AG10803 (cell line): ENCODE data around the gene DACH1.

Experiments
- DNase-seq: peaks from one replicate; pipeline ENCODE4 v3.0.0; 2010; ENCODE audit warnings: low read depth
- H3K4me3 ChIP-seq: 2 replicates; pipeline ENCODE4 v1.5.1; 2011; ENCODE audit warnings: mild to moderate bottlenecking, low read length, control low read depth
- TF ChIP-seq, protein P1 (sequence below): conservative IDR thresholded peaks from 2 replicates; pipeline ENCODE4 v1.5.1; 2011; ENCODE audit warnings: mild to moderate bottlenecking, low read length, control low read depth, inconsistent platforms

DACH1 gene

DNA sequence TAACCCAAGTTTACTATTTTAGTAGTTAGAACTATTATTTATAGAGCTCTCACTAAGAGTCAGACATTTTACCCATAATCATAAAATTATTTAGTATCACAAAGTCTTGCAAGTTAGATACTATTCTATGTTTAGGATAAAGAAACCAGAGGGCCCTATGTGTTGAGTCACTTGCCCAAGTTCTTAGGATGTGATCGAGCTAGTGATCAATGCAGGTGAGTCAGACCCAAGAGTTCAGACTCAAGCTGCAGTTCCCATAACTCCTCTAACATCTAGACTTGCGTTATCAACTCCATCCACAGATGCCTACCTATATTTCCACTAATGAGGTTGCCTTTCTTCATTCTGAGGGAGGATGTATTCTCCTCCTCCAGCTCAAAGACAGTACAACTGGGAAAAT is 53.8 kb downstream of the DACH1 start:
- TF ChIP-seq, protein P1, sequence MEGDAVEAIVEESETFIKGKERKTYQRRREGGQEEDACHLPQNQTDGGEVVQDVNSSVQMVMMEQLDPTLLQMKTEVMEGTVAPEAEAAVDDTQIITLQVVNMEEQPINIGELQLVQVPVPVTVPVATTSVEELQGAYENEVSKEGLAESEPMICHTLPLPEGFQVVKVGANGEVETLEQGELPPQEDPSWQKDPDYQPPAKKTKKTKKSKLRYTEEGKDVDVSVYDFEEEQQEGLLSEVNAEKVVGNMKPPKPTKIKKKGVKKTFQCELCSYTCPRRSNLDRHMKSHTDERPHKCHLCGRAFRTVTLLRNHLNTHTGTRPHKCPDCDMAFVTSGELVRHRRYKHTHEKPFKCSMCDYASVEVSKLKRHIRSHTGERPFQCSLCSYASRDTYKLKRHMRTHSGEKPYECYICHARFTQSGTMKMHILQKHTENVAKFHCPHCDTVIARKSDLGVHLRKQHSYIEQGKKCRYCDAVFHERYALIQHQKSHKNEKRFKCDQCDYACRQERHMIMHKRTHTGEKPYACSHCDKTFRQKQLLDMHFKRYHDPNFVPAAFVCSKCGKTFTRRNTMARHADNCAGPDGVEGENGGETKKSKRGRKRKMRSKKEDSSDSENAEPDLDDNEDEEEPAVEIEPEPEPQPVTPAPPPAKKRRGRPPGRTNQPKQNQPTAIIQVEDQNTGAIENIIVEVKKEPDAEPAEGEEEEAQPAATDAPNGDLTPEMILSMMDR: no peak
- DNase-seq: no peak
- H3K4me3 ChIP-seq: no peak overlapping the region

DNA sequence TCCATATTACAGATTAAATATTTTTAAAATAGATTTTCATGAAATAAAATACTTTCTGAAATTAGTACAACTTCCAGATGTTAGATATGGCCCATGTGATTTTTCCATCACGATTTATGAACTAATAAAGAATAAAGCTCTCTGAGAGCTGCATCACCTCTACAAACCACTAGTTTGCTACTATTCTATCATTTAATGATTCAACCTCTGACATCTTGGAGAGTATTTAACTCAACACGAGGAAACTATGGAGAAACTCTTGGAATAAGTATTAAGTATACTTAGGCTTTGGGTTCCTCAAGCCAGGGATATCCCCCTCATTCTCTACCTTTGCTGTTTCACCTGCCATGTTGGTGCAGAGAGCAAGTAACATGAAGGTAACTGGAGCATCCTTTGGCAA is 55.7 kb downstream of the DACH1 start:
- TF ChIP-seq, protein P1: no peak
- no peak for DNase-seq
- no peak overlapping the region for H3K4me3 ChIP-seq

DNA sequence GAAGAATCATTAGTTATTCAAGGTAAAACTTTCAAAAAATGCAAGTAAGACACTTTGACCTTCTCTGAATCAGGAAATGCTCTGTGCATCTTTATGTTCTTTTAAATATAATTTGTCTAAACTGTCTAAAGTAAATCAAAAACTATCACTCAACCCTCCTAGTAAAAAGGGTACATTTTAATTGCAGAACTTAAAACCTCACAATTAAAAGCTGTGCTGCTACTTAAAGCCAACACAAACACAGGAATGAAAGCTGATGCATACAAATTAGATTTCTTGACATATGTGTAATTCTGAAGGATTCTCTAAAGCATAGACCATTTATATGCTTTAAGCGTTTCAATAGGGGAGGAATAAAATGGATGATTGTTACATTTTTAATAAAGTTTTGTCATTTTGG is 58.3 kb downstream of the DACH1 start:
- no peak overlapping the region for H3K4me3 ChIP-seq
- TF ChIP-seq, protein P1: no peak
- DNase-seq: no peak

DNA sequence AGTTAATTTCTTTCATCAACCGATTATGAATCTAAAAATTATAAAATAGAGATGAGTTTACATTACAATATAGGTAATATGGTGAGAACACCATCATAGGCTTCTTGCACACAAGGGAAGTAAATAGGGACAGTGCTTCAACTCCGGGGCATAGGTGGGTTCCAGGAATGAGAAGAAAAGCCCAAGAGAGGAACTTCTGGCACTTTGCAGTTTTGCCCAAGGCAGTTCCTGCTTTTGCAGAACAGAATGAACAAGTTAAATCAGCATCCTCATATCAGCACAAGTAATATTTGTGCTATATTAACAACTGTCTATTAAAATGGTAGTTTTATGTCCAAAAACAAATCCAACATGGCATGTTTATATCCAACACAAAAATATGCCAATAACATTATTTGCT is 60.1 kb downstream of the DACH1 start:
- DNase-seq: no peak
- TF ChIP-seq, protein P1: no peak
- no peak overlapping the region for H3K4me3 ChIP-seq

DNA sequence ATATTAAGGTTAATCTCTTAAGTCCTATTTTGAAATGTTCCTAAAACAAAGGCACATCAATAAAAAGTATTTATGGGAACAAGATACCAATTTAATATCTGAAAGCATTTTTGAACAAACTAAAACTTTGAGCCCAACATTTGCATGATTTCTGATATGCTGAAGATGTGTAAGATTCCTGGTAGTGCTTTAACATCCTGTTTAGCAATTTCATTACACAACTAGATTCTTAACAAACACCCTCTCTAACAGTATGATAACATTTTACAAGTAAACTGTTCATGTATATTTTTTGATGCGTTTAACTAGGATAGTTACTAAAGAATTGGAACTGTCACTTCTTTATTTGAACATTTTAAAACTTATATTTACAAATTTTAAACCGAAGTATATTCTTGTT is 63.9 kb downstream of the DACH1 start:
- TF ChIP-seq, protein P1: no peak
- DNase-seq: no peak
- H3K4me3 ChIP-seq: no peak overlapping the region

DNA sequence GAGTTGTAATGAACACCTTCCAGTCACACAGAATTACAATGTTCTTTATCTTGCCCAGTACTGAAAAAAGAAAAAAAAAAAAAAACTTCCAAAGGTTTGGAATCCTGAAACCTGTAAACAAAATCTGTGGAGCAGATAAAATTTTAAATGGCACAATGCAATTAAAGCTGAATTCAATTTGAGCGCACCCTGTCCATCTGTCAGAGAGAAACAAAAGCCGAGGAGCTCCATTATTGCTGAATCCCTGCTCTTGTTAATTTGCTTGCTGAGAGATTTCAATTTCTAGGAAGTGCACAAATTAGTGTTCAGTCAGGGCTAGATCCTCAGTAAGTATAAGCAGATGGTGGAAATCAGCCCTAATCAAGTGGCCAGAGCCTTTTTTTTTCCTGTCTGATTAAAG is 65.2 kb downstream of the DACH1 start:
- TF ChIP-seq, protein P1: no peak
- H3K4me3 ChIP-seq: no peak overlapping the region
- DNase-seq: no peak

DNA sequence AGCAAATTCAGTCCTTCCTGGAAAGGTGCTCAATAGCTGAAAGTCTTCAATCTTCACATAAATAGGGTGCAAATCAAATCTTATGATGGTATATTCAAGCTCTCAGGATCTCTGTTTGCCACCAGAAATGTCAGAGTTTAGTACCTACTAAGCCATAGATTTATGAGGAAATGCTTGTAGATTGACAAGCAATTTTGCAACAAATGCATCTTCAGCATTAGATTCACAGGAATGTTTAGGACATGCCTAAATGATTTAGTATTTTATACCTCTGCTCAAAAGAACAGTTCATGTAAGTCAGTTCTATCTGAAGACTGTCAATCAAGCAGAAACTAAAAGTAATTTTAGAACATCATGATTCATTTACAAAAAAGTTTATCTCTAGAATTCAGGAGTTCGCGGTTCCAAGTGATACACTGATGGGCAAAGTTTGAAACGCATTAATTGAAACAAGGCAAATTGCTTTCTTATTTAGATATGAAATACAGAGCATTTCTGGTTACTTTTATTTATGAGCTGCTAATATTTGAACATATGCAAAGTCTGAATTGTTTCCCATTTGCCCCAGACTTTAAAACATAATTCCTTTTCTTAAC is 65.7 kb downstream of the DACH1 start:
- TF ChIP-seq, protein P1: no peak
- no peak for DNase-seq
- H3K4me3 ChIP-seq: no peak overlapping the region
